Parietal lobe (tissue), 2 donors: Measurements from ENCODE around the gene RALGDS. TPM values are rescaled to one million over a fixed set of nuclear protein-coding genes. Genes with fewer than 3 reads are reported as not detected.

Experiments
- small RNA-seq: library from RNA; depleted of rRNA; stranded (forward); fragments of <200 nt; gene quantifications from one replicate; pipeline ENCODE3, GENCODE V24; 2014; ENCODE audit warnings: low replicate concordance
- total RNA-seq: library from RNA; depleted of rRNA; stranded (reverse); fragments of >200 nt; gene quantifications from one replicate; pipeline ENCODE4 v1.2.3, GENCODE V29; 2014

The RALGDS gene
- 196 TPM for total RNA-seq

GRCh38 chr9:133121198-133121914 lies at the start of gene RALGDS:
RALGDS (minus strand) TSS chr9:133121240; CDS start chr9:133121154, 86 bp downstream.

GRCh38 chr9:133163504-133164172 lies 42.6 kb upstream of the RALGDS start, which contains the start of gene GBGT1:
GBGT1 (minus strand) TSS chr9:133163914; CDS start chr9:133162412, 1,502 bp downstream.

GRCh38 chr9:133061764-133062145 lies 59.3 kb downstream of the RALGDS start, which contains the start of gene CEL:
CEL (plus strand) TSS chr9:133061981; CDS start chr9:133062003, 22 bp downstream.

Small RNAs within 50 kb of the gene (small RNA-seq; reads per million reads assigned to genes)
- gene MIR6877: not detected

Other genes starting within 250 kb of the RALGDS start
- gene AK8, start 243.0 kb downstream of the RALGDS start, total RNA-seq: 1.6 TPM
- 2.8 TPM for gene SPACA9, start 242.3 kb downstream of the RALGDS start, total RNA-seq
- gene TSC1, start 176.6 kb downstream of the RALGDS start, total RNA-seq: 129 TPM
- gene GFI1B, start 142.5 kb downstream of the RALGDS start, total RNA-seq: not detected
- 49.8 TPM for gene GTF3C5, start 90.2 kb downstream of the RALGDS start, total RNA-seq
- 0.31 TPM for gene CEL, start 59.3 kb downstream of the RALGDS start, total RNA-seq
- 6.9 TPM for gene GBGT1, start 42.7 kb upstream of the RALGDS start, total RNA-seq
- gene OBP2B, start 88.0 kb upstream of the RALGDS start, total RNA-seq: not detected
- gene ABO, start 154.0 kb upstream of the RALGDS start, total RNA-seq: not detected
- 17.5 TPM for gene SURF6, start 214.9 kb upstream of the RALGDS start, total RNA-seq
- 34.4 TPM for gene MED22, start 226.9 kb upstream of the RALGDS start, total RNA-seq
- gene RPL7A, start 227.0 kb upstream of the RALGDS start, total RNA-seq: 912 TPM
- 10.6 TPM for gene SURF1, start 235.2 kb upstream of the RALGDS start, total RNA-seq
- 14.1 TPM for gene SURF2, start 235.3 kb upstream of the RALGDS start, total RNA-seq